HCT116 (cell line): ENCODE data around the gene COL21A1. TPM values are rescaled to one million over a fixed set of nuclear protein-coding genes. Genes with fewer than 3 reads are reported as not detected.

Experiments used
- ATAC-seq: fragments of 200-7000 bp; cut with Tn5 transposase; 2 replicates; pipeline ENCODE4 v1.9.1; 2020; ENCODE audit warnings: mild to moderate bottlenecking, moderate library complexity
- BruUV-seq: library from RNA; stranded (reverse); fragments of 400-500 nt; replicated peaks from 2 replicates; lab custom pipeline; 2021; lab: Mats Ljungman, UMichigan
- CTCF ChIA-PET: fragments of 300-600 bp; sonication (Branson Sonifier 250); formaldehyde crosslinking; loops from one replicate; lab custom pipeline; 2021; ENCODE audit warnings: antibody characterized with exemption; lab: Charles Lee
- POLR2A ChIA-PET: fragments of 300-600, 350-600 bp; sonication (Branson Sonifier 250); formaldehyde crosslinking; loops from one replicate; lab custom pipeline; 2021; ENCODE audit warnings: antibody characterized with exemption; lab: Charles Lee
- RAD21 ChIA-PET, 2 experiments: fragments of 300-600 bp; sonication (Branson Sonifier 250); formaldehyde crosslinking; loops; one replicate each; lab custom pipeline; 2023; ENCODE audit warnings: low total read pairs in 2 of 2; ENCODE audit not compliant: uncharacterized antibody in 2 of 2, unreplicated experiment in 2 of 2, low non-redundant PET in 1 of 2; lab: Charles Lee
- DNase-seq: peaks from one replicate; pipeline ENCODE4 v3.0.0-alpha.2; 2010; ENCODE audit warnings: low read depth, low spot score
- H2AFZ ChIP-seq: fragments of 200-600 bp; shearing (Covaris generic), sonication (generic); 2 replicates; pipeline ENCODE4 v1.6.1; 2017; ENCODE audit warnings: low read depth, mixed run types, mixed read lengths, antibody characterized with exemption, low read length; ENCODE audit not compliant: poor library complexity, severe bottlenecking
- H3K27ac ChIP-seq: 2 replicates; pipeline ENCODE4 v1.5.1; 2012; ENCODE audit warnings: low read depth, low read length
- H3K27me3 ChIP-seq: fragments of 200-600 bp; sonication (generic); 2 replicates; pipeline ENCODE4 v1.6.1; 2016; ENCODE audit warnings: mixed run types, low read length, mixed read lengths; ENCODE audit not compliant: insufficient read depth
- H3K36me3 ChIP-seq, 2 experiments: fragments of 200-500 bp in 1 of 2; fragments of 200-600 bp in 1 of 2; sonication (Bioruptor generic) in 1 of 2; sonication (generic) in 1 of 2; 2 replicates each; pipeline versions ENCODE4 v1.5.1 to v1.6.1; 2014 to 2016; ENCODE audit warnings: low read length in 2 of 2, inconsistent platforms in 1 of 2, mixed read lengths in 1 of 2, mixed run types in 1 of 2; ENCODE audit not compliant: insufficient read depth in 2 of 2, control insufficient read depth in 1 of 2
- H3K4me1 ChIP-seq, 2 experiments: fragments of 200-600 bp in 1 of 2; sonication (generic) in 1 of 2; 2 replicates each; pipeline versions ENCODE4 v1.5.1 to v1.6.1; 2012 to 2017; ENCODE audit warnings: low read length in 2 of 2, inconsistent platforms in 1 of 2, mild to moderate bottlenecking in 1 of 2, mixed read lengths in 1 of 2, mixed run types in 1 of 2, moderate library complexity in 1 of 2; ENCODE audit not compliant: insufficient read depth in 2 of 2, control insufficient read depth in 1 of 2
- H3K4me2 ChIP-seq: fragments of 200-600 bp; sonication (generic); 2 replicates; pipeline ENCODE4 v1.6.1; 2017; ENCODE audit warnings: mixed run types, low read length, mixed read lengths
- H3K4me3 ChIP-seq, 2 experiments: fragments of 200-600 bp in 1 of 2; sonication (generic) in 1 of 2; replicated peaks in 1 of 2; 2 replicates each; pipeline ENCODE4 v1.5.1; 2011 to 2016; ENCODE audit warnings: low read length in 2 of 2, control low read depth in 1 of 2, low read depth in 1 of 2, mild to moderate bottlenecking in 1 of 2, mixed read lengths in 1 of 2, mixed run types in 1 of 2
- H3K79me2 ChIP-seq: fragments of 200-600 bp; sonication (generic); 2 replicates; pipeline ENCODE4 v1.6.1; 2017; ENCODE audit warnings: mild to moderate bottlenecking, mixed run types, low read length, moderate library complexity, mixed read lengths; ENCODE audit not compliant: insufficient read depth
- H3K9ac ChIP-seq: fragments of 200-600 bp; sonication (generic); 2 replicates; pipeline ENCODE4 v1.6.1; 2016; ENCODE audit warnings: low read length, mixed read lengths
- H3K9me2 ChIP-seq: fragments of 200-600 bp; sonication (generic), shearing (Covaris generic); 2 replicates; pipeline ENCODE4 v1.6.1; 2017; ENCODE audit warnings: mixed run types, mild to moderate bottlenecking, moderate library complexity; ENCODE audit not compliant: insufficient read depth
- H3K9me3 ChIP-seq, 2 experiments: fragments of 200-500 bp in 1 of 2; fragments of 200-600 bp in 1 of 2; sonication (Bioruptor generic) in 1 of 2; sonication (generic) in 1 of 2; 2 replicates each; pipeline ENCODE4 v1.6.1; 2014 to 2017; ENCODE audit warnings: low read length in 2 of 2, mixed read lengths in 2 of 2, inconsistent platforms in 1 of 2, low read depth in 1 of 2, mild to moderate bottlenecking in 1 of 2, mixed run types in 1 of 2, moderate library complexity in 1 of 2; ENCODE audit not compliant: control insufficient read depth in 1 of 2, insufficient read depth in 1 of 2
- H4K20me1 ChIP-seq: fragments of 200-600 bp; sonication (generic), shearing (Covaris generic); 2 replicates; pipeline ENCODE4 v1.6.1; 2017; ENCODE audit warnings: mixed run types, mild to moderate bottlenecking, moderate library complexity; ENCODE audit not compliant: insufficient read depth
- EGR1 ChIP-seq: IDR thresholded peaks from 2 replicates; pipeline ENCODE4 v1.6.1; 2012; ENCODE audit warnings: low read depth
- ELF1 ChIP-seq: IDR thresholded peaks from 2 replicates; pipeline ENCODE4 v1.6.1; 2012; ENCODE audit warnings: low read depth, borderline replicate concordance
- FOSL1 ChIP-seq: IDR thresholded peaks from 2 replicates; pipeline ENCODE4 v1.6.1; 2012; ENCODE audit warnings: low read depth
- JUND ChIP-seq: IDR thresholded peaks from 2 replicates; pipeline ENCODE4 v1.6.1; 2012
- MAX ChIP-seq: IDR thresholded peaks from 2 replicates; pipeline ENCODE4 v1.6.1; 2012
- SP1 ChIP-seq: IDR thresholded peaks from 2 replicates; pipeline ENCODE4 v1.6.1; 2012; ENCODE audit warnings: low read depth
- SRF ChIP-seq: IDR thresholded peaks from 2 replicates; pipeline ENCODE4 v1.6.1; 2012; ENCODE audit warnings: low read depth
- YY1 ChIP-seq: IDR thresholded peaks from 2 replicates; pipeline ENCODE4 v1.6.1; 2011; ENCODE audit warnings: low read length, low read depth, moderate library complexity, mild to moderate bottlenecking; ENCODE audit not compliant: insufficient replicate concordance; ENCODE audit errors: extremely low read depth
- intact Hi-C: fragments of 100-400 bp; cut with micrococcal nuclease; formaldehyde crosslinking; loops from 2 replicates; pipeline ENCODE4 v1.10.0; 2022
- total RNA-seq: library from RNA; stranded (reverse); gene quantifications from one replicate; pipeline ENCODE4 v1.2.1, GENCODE V29; 2021; ENCODE audit not compliant: unreplicated experiment
- TF ChIP-seq, protein P1 (sequence below): IDR thresholded peaks from 2 replicates; pipeline ENCODE4 v1.6.1; 2012

COL21A1 gene
- total RNA-seq, 1 experiment from 2014 or later = not detected

DNA sequence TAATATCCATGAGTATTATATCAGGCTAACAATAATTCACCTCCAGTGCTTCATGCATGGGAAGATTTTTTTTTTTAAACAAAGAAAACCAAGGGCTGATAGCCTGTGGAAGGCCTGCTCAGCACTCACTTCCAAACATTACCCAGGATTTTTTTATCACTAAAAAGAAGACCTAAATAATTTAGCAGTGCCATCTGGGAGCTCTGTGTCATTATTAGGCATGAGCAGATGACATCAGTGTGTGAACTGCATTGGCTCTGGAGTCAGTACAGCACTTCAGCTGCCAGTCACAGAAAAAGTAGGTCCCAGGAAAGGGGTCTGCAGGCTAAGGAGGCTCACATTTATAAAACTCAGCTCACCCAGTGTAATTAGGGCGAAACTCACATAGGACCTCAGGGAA is 94.8 kb downstream of the COL21A1 start:
- ATAC-seq = no peak
- no peak overlapping the region for H3K4me3 ChIP-seq
- TF ChIP-seq SP1 = no peak
- TF ChIP-seq EGR1 = no peak
- no peak for TF ChIP-seq FOSL1
- no peak for TF ChIP-seq MAX
- TF ChIP-seq ELF1 = no peak
- no peak for TF ChIP-seq JUND
- TF ChIP-seq, all 23 proteins: peak for 0
- H3K9me3 ChIP-seq = no peaks in the 10 kb centered on the region
- no peaks in the 10 kb centered on the region for H3K9me2 ChIP-seq
- ChIA-PET POLR2A (no interaction called here), RAD21 (no interaction called here), CTCF (no interaction called here)
- H3K36me3 ChIP-seq = no peaks in the 10 kb centered on the region
- H3K9ac ChIP-seq = no peak overlapping the region
- no peaks in the 10 kb centered on the region for H3K27me3 ChIP-seq
- H3K27ac ChIP-seq = no peak overlapping the region
- H2AFZ ChIP-seq = no peak overlapping the region
- no peaks in the 10 kb centered on the region for H3K4me1 ChIP-seq
- no peaks in the 10 kb centered on the region for H4K20me1 ChIP-seq
- no peak overlapping the region for H3K4me2 ChIP-seq
- H3K79me2 ChIP-seq = no peaks in the 10 kb centered on the region
- no peak for DNase-seq
- BruUV-seq = no TSS peak
- intact Hi-C loops = no loop called here

DNA sequence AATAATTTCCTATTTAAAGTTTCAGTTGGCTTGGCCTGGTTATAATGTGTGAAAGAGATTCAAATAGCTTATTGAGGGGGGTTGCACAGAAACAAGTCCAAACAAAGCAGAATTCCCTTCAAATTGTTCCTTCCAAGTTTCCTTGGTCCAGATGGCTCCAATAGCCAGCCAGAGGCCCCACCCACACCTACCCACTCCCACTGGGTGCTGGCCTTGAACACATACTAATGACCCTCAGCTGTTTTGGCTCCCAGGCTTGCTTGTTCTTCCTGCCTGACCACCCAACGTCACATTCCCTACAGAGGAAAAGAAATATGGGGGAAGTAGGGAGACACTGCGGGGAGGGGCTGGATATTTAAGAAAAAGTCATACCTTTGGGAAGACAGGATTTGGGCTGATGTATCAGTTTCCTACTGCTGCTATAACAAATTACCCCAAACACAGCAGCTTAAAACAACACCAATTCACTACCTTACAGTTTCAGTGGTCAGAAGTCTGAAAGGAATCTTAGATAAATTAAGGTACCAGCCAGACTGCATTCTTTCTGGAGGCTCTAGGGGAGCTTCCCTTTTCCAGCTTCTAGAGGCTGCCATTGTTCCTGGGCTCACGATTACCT is 95.7 kb downstream of the COL21A1 start:
- TF ChIP-seq SRF (no peak), YY1 (no peak), ELF1 (no peak)
- TF ChIP-seq, protein P1, sequence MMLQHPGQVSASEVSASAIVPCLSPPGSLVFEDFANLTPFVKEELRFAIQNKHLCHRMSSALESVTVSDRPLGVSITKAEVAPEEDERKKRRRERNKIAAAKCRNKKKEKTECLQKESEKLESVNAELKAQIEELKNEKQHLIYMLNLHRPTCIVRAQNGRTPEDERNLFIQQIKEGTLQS = no peak
- CTCF ChIA-PET = no interaction called here
- BruUV-seq = no TSS peak
- Histone ChIP-seq H3K9ac (no peak overlapping the region), H3K27ac (no peak overlapping the region), H3K9me2 (no peaks in the 10 kb centered on the region), H3K36me3 (no peaks in the 10 kb centered on the region), H3K4me1 (no peaks in the 10 kb centered on the region), H3K4me2 (no peak overlapping the region), H2AFZ (no peak overlapping the region), H3K27me3 (no peaks in the 10 kb centered on the region), H4K20me1 (no peaks in the 10 kb centered on the region), H3K79me2 (no peaks in the 10 kb centered on the region), H3K9me3 (no peaks in the 10 kb centered on the region), H3K4me3 (no peak overlapping the region)
- DNase-seq (no peak), ATAC-seq (no peak)
- intact Hi-C loops = no loop called here
- RAD21 ChIA-PET = no interaction called here
- POLR2A ChIA-PET = no interaction called here
